ENCODE data around the gene ITPKA. TPM values are rescaled to one million over a fixed set of nuclear protein-coding genes. Genes with fewer than 3 reads are reported as not detected.
"Not testable (repeated sequence)": the region's sequence is repeated elsewhere in the genome, so short reads cannot be mapped to it uniquely, and the experiment has no call there.

ITPKA gene
- total RNA-seq, 1 experiment from 2014 or later, result 16.2 TPM

DNA sequence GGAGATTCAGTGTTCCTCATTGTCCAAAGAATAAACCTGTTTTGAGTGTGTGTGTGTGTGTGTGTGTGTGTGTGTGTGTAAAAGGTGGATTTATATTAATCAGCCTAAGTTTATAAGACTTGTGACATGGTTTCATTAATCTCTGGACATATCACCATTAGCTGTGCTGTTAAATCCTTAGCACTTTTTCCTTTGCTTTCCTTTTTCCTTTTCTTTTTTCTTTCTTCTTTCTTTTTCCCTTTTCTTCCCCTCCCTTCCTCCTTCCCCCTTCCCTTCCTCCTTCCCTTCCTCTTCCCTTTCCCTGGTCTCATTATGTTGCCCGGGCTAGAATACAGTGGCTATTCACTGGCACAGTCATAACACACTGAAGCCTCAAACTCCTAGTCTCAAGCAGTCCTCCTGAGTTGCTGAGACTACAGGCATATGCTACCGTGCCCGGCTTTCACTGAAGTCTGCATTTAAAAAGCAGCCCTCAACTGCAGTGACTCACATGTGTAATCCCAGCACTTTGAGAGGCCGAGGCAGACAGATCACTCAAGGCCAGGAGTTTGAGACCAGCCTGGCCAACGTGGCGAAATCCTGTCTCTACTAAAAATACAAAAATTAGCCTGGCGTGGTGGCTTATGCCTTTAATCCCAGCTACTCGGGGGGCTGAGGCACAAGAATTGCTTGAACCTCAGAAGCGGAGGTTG lies 28.6 kb upstream of the ITPKA start:
- peaks cover 57% of the 10 kb centered on the region for H3K36me3 Mint-ChIP-seq (ENCODE audit: insufficient read depth, unreplicated experiment)
- no peaks in the 10 kb centered on the region for H3K4me1 Mint-ChIP-seq (ENCODE audit: low read depth, unreplicated experiment)
- H3K27ac Mint-ChIP-seq (ENCODE audit: unreplicated experiment), result no peak overlapping the region
- no peak overlapping the region for H3K4me3 ChIP-seq (ENCODE audit: low read depth, low read length)
- no TSS peak for BruUV-seq (replicated peaks)
- intact Hi-C loops (cut with micrococcal nuclease; ENCODE audit: unreplicated experiment), result loop anchor here (1.0 to 5.0 kb wide), 2 partner anchors 28 to 347 kb away; partner anchors contain the start of gene ITPKA
- H3K9me3 Mint-ChIP-seq (ENCODE audit: unreplicated experiment), result no peaks in the 10 kb centered on the region
- TF ChIP-seq, protein P1, sequence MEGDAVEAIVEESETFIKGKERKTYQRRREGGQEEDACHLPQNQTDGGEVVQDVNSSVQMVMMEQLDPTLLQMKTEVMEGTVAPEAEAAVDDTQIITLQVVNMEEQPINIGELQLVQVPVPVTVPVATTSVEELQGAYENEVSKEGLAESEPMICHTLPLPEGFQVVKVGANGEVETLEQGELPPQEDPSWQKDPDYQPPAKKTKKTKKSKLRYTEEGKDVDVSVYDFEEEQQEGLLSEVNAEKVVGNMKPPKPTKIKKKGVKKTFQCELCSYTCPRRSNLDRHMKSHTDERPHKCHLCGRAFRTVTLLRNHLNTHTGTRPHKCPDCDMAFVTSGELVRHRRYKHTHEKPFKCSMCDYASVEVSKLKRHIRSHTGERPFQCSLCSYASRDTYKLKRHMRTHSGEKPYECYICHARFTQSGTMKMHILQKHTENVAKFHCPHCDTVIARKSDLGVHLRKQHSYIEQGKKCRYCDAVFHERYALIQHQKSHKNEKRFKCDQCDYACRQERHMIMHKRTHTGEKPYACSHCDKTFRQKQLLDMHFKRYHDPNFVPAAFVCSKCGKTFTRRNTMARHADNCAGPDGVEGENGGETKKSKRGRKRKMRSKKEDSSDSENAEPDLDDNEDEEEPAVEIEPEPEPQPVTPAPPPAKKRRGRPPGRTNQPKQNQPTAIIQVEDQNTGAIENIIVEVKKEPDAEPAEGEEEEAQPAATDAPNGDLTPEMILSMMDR (IDR thresholded peaks at IDR 0.05; ENCODE audit: insufficient read depth in 1 of 2, low read depth in 1 of 2, low read length in 1 of 2, severe bottlenecking in 1 of 2, unreplicated experiment in 1 of 2), result no peak
- no peaks in the 10 kb centered on the region for H3K36me3 ChIP-seq (ENCODE audit: control insufficient read depth, insufficient read depth, low read length)
- no peaks in the 10 kb centered on the region for H3K27me3 Mint-ChIP-seq (ENCODE audit: insufficient read depth, unreplicated experiment)
- ChIA-PET POLR2A (interaction anchor here (1.1 to 1.2 kb wide), 2 partner anchors 30 to 42 kb away, joined by 3 to 6 read pairs; no protein-coding TSS in a partner anchor), CTCF (interaction anchor here (0.6 to 2.4 kb wide), 15 partner anchors 11 to 440 kb away, joined by 3 to 22 read pairs (median 4); partner anchors contain the start of gene MGA)
- H3K9me3 ChIP-seq, result no peaks in the 10 kb centered on the region
- DNase-seq, result no peak
- H3K27me3 ChIP-seq (replicated peaks; ENCODE audit: control insufficient read depth, insufficient read depth, low read length), result no peaks in the 10 kb centered on the region
- no peak overlapping the region for H3K4me3 Mint-ChIP-seq (ENCODE audit: unreplicated experiment)
- no peaks in the 10 kb centered on the region for H3K4me1 ChIP-seq

DNA sequence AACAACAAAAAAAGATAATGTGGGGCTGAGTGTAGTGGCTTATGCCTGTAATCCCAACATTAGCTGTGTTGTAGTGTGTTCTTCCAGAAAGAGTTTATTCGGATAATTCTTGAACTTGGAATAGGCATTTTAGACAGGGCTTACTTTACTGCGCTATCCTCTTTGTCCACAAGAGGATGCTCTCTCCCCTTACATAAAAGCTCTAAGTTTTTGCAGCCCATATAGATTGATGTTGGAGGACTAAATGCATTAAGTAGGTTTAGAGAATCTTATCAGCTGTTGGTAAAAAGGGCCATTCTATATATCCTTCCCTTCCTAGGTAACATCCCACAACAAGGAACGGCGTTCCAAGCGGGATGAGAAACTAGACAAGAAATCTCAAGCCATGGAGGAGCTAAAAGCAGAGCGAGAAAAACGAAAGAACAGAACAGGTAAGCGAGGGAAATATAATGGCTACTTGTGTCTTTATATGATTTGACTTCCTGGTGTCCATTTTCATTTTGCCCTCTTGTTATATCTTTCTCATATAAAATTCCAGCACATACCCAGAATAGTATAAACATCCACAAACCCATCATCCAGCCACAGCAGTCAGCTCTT lies 27.8 kb upstream of the ITPKA start:
- no peaks in the 10 kb centered on the region for H3K27me3 Mint-ChIP-seq (ENCODE audit: insufficient read depth, unreplicated experiment)
- ChIA-PET POLR2A (interaction anchor here (1.1 to 1.2 kb wide), 2 partner anchors 29 to 41 kb away, joined by 3 to 6 read pairs; no protein-coding TSS in a partner anchor), CTCF (interaction anchor here (0.6 to 2.4 kb wide), 19 partner anchors 10 to 439 kb away, joined by 3 to 22 read pairs (median 4); partner anchors contain the start of gene MGA)
- Histone ChIP-seq H3K36me3 (ENCODE audit: control insufficient read depth, insufficient read depth, low read length) (no peaks in the 10 kb centered on the region), H3K27me3 (replicated peaks; ENCODE audit: control insufficient read depth, insufficient read depth, low read length) (no peaks in the 10 kb centered on the region), H3K4me1 (no peaks in the 10 kb centered on the region), H3K4me3 (ENCODE audit: low read depth, low read length) (no peak overlapping the region), H3K9me3 (no peaks in the 10 kb centered on the region)
- no peak overlapping the region for H3K4me3 Mint-ChIP-seq (ENCODE audit: unreplicated experiment)
- no peaks in the 10 kb centered on the region for H3K4me1 Mint-ChIP-seq (ENCODE audit: low read depth, unreplicated experiment)
- DNase-seq, result peak in 1 of 2 experiments; percentile 57
- peaks cover 63% of the 10 kb centered on the region for H3K36me3 Mint-ChIP-seq (ENCODE audit: insufficient read depth, unreplicated experiment)
- H3K9me3 Mint-ChIP-seq (ENCODE audit: unreplicated experiment), result no peaks in the 10 kb centered on the region
- intact Hi-C loops (cut with micrococcal nuclease; ENCODE audit: unreplicated experiment), result loop anchor here (1.0 to 5.0 kb wide), 3 partner anchors 27 to 346 kb away; partner anchors contain the start of gene ITPKA
- TF ChIP-seq, protein P1 (IDR thresholded peaks at IDR 0.05; ENCODE audit: insufficient read depth in 1 of 2, low read depth in 1 of 2, low read length in 1 of 2, severe bottlenecking in 1 of 2, unreplicated experiment in 1 of 2), result peak; percentile 90 to 97
- no TSS peak for BruUV-seq (replicated peaks)
- H3K27ac Mint-ChIP-seq (ENCODE audit: unreplicated experiment), result no peak overlapping the region

DNA sequence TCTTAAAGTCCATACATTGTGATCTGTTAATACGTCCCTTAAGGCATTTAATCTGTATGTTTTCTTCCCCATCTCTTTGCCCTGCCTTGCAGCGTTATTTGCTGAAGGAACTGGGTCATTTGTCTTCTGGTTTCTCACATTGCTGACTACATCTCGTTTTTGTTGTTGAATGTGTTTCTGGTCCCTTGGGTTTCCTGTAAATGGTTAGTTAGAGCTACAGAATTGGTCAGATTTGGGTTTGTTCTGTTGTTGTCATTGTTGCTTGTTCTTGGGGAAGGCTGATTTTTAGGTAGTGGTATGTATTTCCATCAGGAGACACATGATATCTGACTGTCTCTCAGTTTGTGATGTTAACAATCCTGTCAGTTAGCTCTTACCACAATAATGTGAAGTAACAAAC lies 27.0 kb upstream of the ITPKA start:
- no peak overlapping the region for H3K4me3 Mint-ChIP-seq (ENCODE audit: unreplicated experiment)
- H3K27ac Mint-ChIP-seq (ENCODE audit: unreplicated experiment), result no peak overlapping the region
- Histone ChIP-seq H3K36me3 (ENCODE audit: control insufficient read depth, insufficient read depth, low read length) (no peaks in the 10 kb centered on the region; the same call in 1 of the 2 replicates), H3K9me3 (no peaks in the 10 kb centered on the region), H3K27me3 (replicated peaks; ENCODE audit: control insufficient read depth, insufficient read depth, low read length) (no peaks in the 10 kb centered on the region), H3K4me3 (ENCODE audit: low read depth, low read length) (no peak overlapping the region), H3K4me1 (no peaks in the 10 kb centered on the region)
- intact Hi-C loops (cut with micrococcal nuclease; ENCODE audit: unreplicated experiment), result loop anchor here (1.0 to 5.0 kb wide), 2 partner anchors 41 to 346 kb away; no protein-coding TSS in a partner anchor
- ChIA-PET POLR2A (no interaction called here), CTCF (interaction anchor here (0.6 to 2.4 kb wide), 11 partner anchors 12 to 590 kb away, joined by 3 to 22 read pairs (median 3); no protein-coding TSS in a partner anchor)
- no peaks in the 10 kb centered on the region for H3K4me1 Mint-ChIP-seq (ENCODE audit: low read depth, unreplicated experiment)
- no peaks in the 10 kb centered on the region for H3K9me3 Mint-ChIP-seq (ENCODE audit: unreplicated experiment)
- no peak for DNase-seq
- TF ChIP-seq, protein P1 (IDR thresholded peaks at IDR 0.05; ENCODE audit: insufficient read depth in 1 of 2, low read depth in 1 of 2, low read length in 1 of 2, severe bottlenecking in 1 of 2, unreplicated experiment in 1 of 2), result no peak
- no peaks in the 10 kb centered on the region for H3K27me3 Mint-ChIP-seq (ENCODE audit: insufficient read depth, unreplicated experiment)
- no TSS peak for BruUV-seq (replicated peaks)
- H3K36me3 Mint-ChIP-seq (ENCODE audit: insufficient read depth, unreplicated experiment), result peaks cover 69% of the 10 kb centered on the region

DNA sequence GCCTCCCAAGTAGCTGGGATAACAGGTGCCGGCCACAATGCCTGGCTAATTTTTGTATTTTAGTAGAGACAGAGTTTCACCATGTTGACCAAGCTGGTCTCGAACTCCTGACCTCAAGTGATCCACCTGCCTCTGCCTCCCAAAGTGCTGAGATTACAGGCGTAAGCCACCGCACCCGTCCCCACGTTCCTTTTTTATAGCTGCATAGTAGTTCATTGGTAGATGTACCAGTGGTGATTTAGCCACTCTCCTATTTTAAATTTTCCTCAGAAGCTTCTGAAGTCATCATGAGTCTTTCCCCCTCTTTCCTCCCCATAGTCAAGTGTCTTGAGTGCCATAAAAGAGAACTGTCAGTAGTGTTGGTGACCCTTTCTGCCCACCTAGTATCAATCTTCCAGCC lies 24.0 kb upstream of the ITPKA start:
- H3K27me3 Mint-ChIP-seq (ENCODE audit: insufficient read depth, unreplicated experiment); H3K4me1 Mint-ChIP-seq (ENCODE audit: low read depth, unreplicated experiment); H3K4me3 Mint-ChIP-seq (ENCODE audit: unreplicated experiment); BruUV-seq (replicated peaks); DNase-seq; H3K27ac Mint-ChIP-seq (ENCODE audit: unreplicated experiment); H3K4me3 ChIP-seq (ENCODE audit: low read depth, low read length); H3K4me1 ChIP-seq; H3K9me3 ChIP-seq; H3K9me3 Mint-ChIP-seq (ENCODE audit: unreplicated experiment); H3K36me3 ChIP-seq (ENCODE audit: control insufficient read depth, insufficient read depth, low read length); POLR2A ChIA-PET; H3K27me3 ChIP-seq (replicated peaks; ENCODE audit: control insufficient read depth, insufficient read depth, low read length): not testable (repeated sequence)
- H3K36me3 Mint-ChIP-seq (ENCODE audit: insufficient read depth, unreplicated experiment), result peaks cover 77% of the 10 kb centered on the region
- CTCF ChIA-PET, result interaction anchor here (0.6 to 0.9 kb wide), 2 partner anchors 24 to 31 kb away, joined by 3 read pairs; partner anchors contain the start of gene ITPKA
- intact Hi-C loops (cut with micrococcal nuclease; ENCODE audit: unreplicated experiment), result loop anchor here (5.0 kb wide), 1 partner anchor 343 kb away; no protein-coding TSS in a partner anchor
